Skeletal muscle satellite cell (primary cell): Measurements from ENCODE around the gene TMEM174.

Experiments used
- H3K27me3 ChIP-seq: 2 replicates; pipeline ENCODE4 v1.7.0; 2013; ENCODE audit warnings: low read length; ENCODE audit not compliant: control insufficient read depth, insufficient read depth
- H3K36me3 ChIP-seq: 2 replicates; pipeline ENCODE4 v1.7.0; 2013; ENCODE audit warnings: mild to moderate bottlenecking, control low read depth, low read length; ENCODE audit not compliant: insufficient read depth
- H3K4me1 ChIP-seq: 2 replicates; pipeline ENCODE4 v1.7.0; 2013; ENCODE audit warnings: low read length; ENCODE audit not compliant: control insufficient read depth, insufficient read depth
- H3K4me2 ChIP-seq: 2 replicates; pipeline ENCODE4 v1.7.0; 2013; ENCODE audit warnings: mild to moderate bottlenecking, low read length
- H3K4me3 ChIP-seq: 2 replicates; pipeline ENCODE4 v1.7.0; 2013; ENCODE audit warnings: low read length
- H3K9ac ChIP-seq: 2 replicates; pipeline ENCODE4 v1.7.0; 2013; ENCODE audit warnings: mild to moderate bottlenecking, low read depth, low read length, moderate library complexity
- H3K9me3 ChIP-seq: replicated peaks from 2 replicates; pipeline ENCODE4 v1.7.0; 2013; ENCODE audit warnings: mild to moderate bottlenecking, control low read depth, low read length

Gene TMEM174

GRCh38 chr5:73154208-73155006 lies 18.6 kb upstream of the TMEM174 start:
- Histone ChIP-seq H3K4me2 (no peak overlapping the region), H3K4me1 (peaks cover 10% of the 10 kb centered on the region), H3K9me3 (no peaks in the 10 kb centered on the region), H3K27me3 (peaks cover 11% of the 10 kb centered on the region), H3K9ac (no peak overlapping the region), H3K4me3 (no peak overlapping the region), H3K36me3 (no peaks in the 10 kb centered on the region)

GRCh38 chr5:73155271-73156222 lies 17.4 kb upstream of the TMEM174 start:
- no peaks in the 10 kb centered on the region for H3K36me3 ChIP-seq
- peaks cover 10% of the 10 kb centered on the region for H3K4me1 ChIP-seq
- no peak overlapping the region for H3K9ac ChIP-seq
- no peak overlapping the region for H3K4me2 ChIP-seq
- no peak overlapping the region for H3K4me3 ChIP-seq
- no peaks in the 10 kb centered on the region for H3K9me3 ChIP-seq
- peaks cover 13% of the 10 kb centered on the region for H3K27me3 ChIP-seq

DNA sequence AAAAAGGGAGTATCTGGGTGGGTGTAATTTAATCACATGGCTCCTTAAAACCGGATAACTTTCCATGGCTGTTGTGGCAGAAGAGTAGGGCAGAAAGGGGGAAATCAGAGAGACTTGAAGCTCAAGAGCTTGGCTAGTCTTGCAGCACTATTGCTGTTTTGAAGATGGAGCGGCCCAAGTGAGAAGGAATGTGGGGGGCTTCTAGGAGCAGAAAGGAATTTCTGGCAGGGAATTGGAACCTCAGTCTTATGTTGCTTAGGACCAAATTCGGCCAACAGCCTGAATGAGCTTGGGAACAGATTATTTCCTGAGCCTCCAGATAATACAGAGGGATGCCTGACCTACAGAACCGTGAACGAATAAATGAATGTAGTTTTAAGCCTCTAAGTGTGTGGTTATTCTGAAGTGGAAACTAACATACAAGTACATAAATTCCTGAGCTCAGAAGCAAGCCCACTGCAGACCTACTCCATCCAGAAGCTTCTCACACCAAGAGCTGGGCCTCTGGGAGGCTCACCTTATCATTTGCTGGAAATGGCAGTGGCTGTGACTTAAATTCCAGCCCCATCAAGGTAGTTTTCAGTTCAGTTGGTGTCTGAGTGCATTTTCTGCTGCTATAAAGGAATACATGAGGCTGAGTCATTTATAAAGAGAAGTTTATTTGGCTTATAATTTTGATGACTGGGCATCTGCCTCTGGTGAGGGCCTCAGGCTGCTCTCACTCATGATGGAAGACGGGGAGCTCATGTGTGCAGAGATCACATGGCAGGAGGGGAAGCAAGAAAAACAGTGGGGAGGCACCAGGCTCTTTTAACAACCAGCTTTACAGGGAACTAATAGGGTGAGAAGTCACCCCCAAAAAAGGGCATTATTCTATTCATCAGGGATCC lies 15.3 kb upstream of the TMEM174 start:
- no peak overlapping the region for H3K4me2 ChIP-seq
- H3K9me3 ChIP-seq, result no peaks in the 10 kb centered on the region
- no peak overlapping the region for H3K4me3 ChIP-seq
- peaks cover 28% of the 10 kb centered on the region for H3K27me3 ChIP-seq
- peaks cover 10% of the 10 kb centered on the region for H3K4me1 ChIP-seq
- no peak overlapping the region for H3K9ac ChIP-seq
- no peaks in the 10 kb centered on the region for H3K36me3 ChIP-seq

DNA sequence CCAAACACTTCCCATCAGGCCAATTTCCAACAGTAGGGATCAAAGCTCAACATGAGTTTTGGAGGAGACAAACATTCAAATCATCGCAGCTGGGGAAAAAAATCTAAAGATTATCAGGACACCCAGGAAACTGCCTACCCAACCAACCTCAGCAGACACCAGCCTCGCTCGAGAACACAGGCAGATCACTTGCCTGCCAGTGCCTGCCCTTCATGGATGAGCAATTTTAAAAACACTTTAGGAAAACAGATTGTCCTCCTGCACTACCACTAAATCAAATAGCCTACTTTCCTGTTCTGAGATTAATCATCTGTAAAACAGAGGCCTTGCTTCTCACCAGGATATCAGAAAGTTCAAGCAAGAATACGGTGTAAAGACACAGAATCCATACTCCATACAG lies 14.7 kb upstream of the TMEM174 start:
- Histone ChIP-seq H3K9me3 (no peaks in the 10 kb centered on the region), H3K36me3 (no peaks in the 10 kb centered on the region), H3K4me1 (peaks cover 10% of the 10 kb centered on the region), H3K4me2 (no peak overlapping the region), H3K27me3 (peaks cover 23% of the 10 kb centered on the region), H3K4me3 (no peak overlapping the region), H3K9ac (no peak overlapping the region)

GRCh38 chr5:73160239-73160671 lies 12.7 kb upstream of the TMEM174 start:
- no peak overlapping the region for H3K4me3 ChIP-seq

DNA sequence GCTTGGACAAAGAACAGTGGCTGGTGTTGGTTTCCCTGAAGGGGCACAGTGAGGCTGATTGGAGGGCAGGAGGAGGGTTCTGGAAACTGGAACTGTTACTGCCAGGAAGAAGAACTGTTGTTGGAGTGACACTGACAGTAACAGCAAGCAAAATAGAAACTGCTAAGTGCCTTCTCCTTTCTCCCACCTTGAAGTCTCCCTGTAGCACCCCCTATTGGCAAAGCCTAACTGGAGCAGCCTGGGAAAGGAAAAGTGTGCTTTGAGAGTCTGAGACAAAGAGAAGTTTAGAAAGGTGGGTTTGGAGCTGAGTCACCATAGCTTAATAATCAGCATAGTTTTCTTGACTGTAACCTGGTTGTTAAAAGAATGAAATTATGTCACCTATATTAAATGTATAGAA lies 2.5 kb upstream of the TMEM174 start:
- H3K4me2 ChIP-seq, result no peak overlapping the region
- H3K4me1 ChIP-seq, result no peaks in the 10 kb centered on the region
- peaks cover 37% of the 10 kb centered on the region for H3K27me3 ChIP-seq
- no peak overlapping the region for H3K9ac ChIP-seq
- H3K9me3 ChIP-seq, result no peaks in the 10 kb centered on the region
- H3K4me3 ChIP-seq, result no peak overlapping the region
- H3K36me3 ChIP-seq, result no peaks in the 10 kb centered on the region

More at GRCh38 chr5:73160239-73160671, 12.7 kb upstream of the TMEM174 start:
- peaks cover 35% of the 10 kb centered on the region for H3K27me3 ChIP-seq
- no peaks in the 10 kb centered on the region for H3K36me3 ChIP-seq
- peaks cover 10% of the 10 kb centered on the region for H3K4me1 ChIP-seq
- H3K4me2 ChIP-seq, result no peak overlapping the region
- no peaks in the 10 kb centered on the region for H3K9me3 ChIP-seq
- no peak overlapping the region for H3K9ac ChIP-seq

DNA sequence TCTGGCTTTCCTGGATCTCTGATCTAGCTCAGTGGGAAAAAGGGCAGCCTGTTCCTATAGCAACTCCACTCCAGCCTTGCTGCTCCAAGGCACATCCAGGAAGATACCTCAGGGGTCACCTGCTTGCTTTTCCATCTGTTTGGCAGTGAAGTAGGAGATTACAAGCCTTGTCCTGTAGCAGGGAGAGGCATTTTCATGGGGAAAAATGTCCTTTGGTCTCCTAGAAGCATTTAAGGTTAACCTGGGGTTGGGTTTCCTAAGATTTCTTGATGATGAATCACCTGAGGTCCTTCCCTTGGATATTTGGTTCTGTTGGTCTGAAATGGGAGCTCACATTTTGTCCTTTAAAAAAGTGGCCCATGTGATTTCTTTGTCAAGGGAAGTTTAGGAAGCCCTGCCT lies 1.5 kb upstream of the TMEM174 start:
- H3K36me3 ChIP-seq, result no peaks in the 10 kb centered on the region
- H3K27me3 ChIP-seq, result peaks cover 41% of the 10 kb centered on the region
- H3K4me1 ChIP-seq, result no peaks in the 10 kb centered on the region
- no peaks in the 10 kb centered on the region for H3K9me3 ChIP-seq
- H3K4me3 ChIP-seq, result no peak overlapping the region
- no peak overlapping the region for H3K9ac ChIP-seq
- H3K4me2 ChIP-seq, result no peak overlapping the region

GRCh38 chr5:73174100-73174815 lies 1.3 kb downstream of the TMEM174 start:
- no peaks in the 10 kb centered on the region for H3K4me1 ChIP-seq
- no peak overlapping the region for H3K9ac ChIP-seq
- H3K36me3 ChIP-seq, result no peaks in the 10 kb centered on the region
- H3K27me3 ChIP-seq, result peaks cover 63% of the 10 kb centered on the region
- H3K9me3 ChIP-seq, result no peaks in the 10 kb centered on the region
- H3K4me3 ChIP-seq, result no peak overlapping the region
- H3K4me2 ChIP-seq, result no peak overlapping the region

GRCh38 chr5:73176250-73176649 lies 3.3 kb downstream of the TMEM174 start:
- H3K4me2 ChIP-seq, result no peak overlapping the region
- no peak overlapping the region for H3K4me3 ChIP-seq
- H3K27me3 ChIP-seq, result peaks cover 67% of the 10 kb centered on the region
- H3K9me3 ChIP-seq, result no peaks in the 10 kb centered on the region
- H3K4me1 ChIP-seq, result no peaks in the 10 kb centered on the region
- H3K9ac ChIP-seq, result no peak overlapping the region
- no peaks in the 10 kb centered on the region for H3K36me3 ChIP-seq

DNA sequence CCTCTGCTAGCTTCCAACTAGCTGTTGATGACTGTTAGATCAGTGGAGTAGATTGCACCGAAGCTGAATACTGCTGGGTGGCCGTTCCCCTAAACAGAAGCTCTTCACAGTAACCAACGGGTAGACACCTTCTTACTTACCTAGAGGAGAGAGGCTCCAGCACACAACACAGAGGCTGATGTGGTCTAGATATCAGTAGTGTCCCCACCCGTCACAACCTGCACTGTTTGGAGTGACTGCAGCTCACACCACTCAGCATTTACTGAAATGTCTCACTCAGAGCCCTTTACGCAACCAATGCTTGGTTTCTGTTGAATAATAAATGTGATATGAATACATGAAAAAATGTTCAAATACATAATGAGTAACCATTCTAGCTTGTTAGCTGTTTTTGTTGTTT lies 5.3 kb downstream of the TMEM174 start:
- Histone ChIP-seq H3K36me3 (no peaks in the 10 kb centered on the region), H3K4me3 (no peak overlapping the region), H3K9me3 (no peaks in the 10 kb centered on the region), H3K9ac (no peak overlapping the region), H3K4me1 (no peaks in the 10 kb centered on the region), H3K27me3 (peaks cover 72% of the 10 kb centered on the region), H3K4me2 (no peak overlapping the region)
